Calu3 (cell line): ENCODE data around the gene DHX15. TPM values are rescaled to one million over a fixed set of nuclear protein-coding genes. Genes with fewer than 3 reads are reported as not detected.
A peak's percentile ranks its signal among the peaks of the same experiment; 100 is the strongest.

Experiments used
- BruUV-seq: library from RNA; stranded (reverse); fragments of 400-500 nt; replicated peaks from 2 replicates; lab custom pipeline; 2021; lab: Mats Ljungman, UMichigan
- CTCF ChIA-PET: fragments of 300-600 bp; sonication (Branson Sonifier 250); formaldehyde crosslinking; loops from one replicate; lab custom pipeline; 2022; ENCODE audit warnings: antibody characterized with exemption; lab: Charles Lee
- DNase-seq: peaks from one replicate; pipeline ENCODE4 v3.0.0; 2022
- H3K27ac Mint-ChIP-seq: one replicate; pipeline ENCODE4 v1.8.0; 2022; ENCODE audit warnings: mixed read lengths; ENCODE audit not compliant: unreplicated experiment
- H3K27me3 Mint-ChIP-seq: one replicate; pipeline ENCODE4 v1.8.0; 2022; ENCODE audit warnings: mixed read lengths; ENCODE audit not compliant: unreplicated experiment
- H3K36me3 Mint-ChIP-seq: one replicate; pipeline ENCODE4 v1.8.0; 2022; ENCODE audit warnings: mild to moderate bottlenecking, moderate library complexity, mixed read lengths; ENCODE audit not compliant: insufficient read depth, unreplicated experiment
- H3K4me1 Mint-ChIP-seq: one replicate; pipeline ENCODE4 v1.8.0; 2022; ENCODE audit warnings: mild to moderate bottlenecking, low read depth, mixed read lengths; ENCODE audit not compliant: unreplicated experiment
- H3K4me3 Mint-ChIP-seq: one replicate; pipeline ENCODE4 v1.8.0; 2022; ENCODE audit warnings: mild to moderate bottlenecking, low read depth, moderate library complexity, mixed read lengths; ENCODE audit not compliant: unreplicated experiment
- H3K9me3 Mint-ChIP-seq: one replicate; pipeline ENCODE4 v1.8.0; 2022; ENCODE audit warnings: low read depth, mixed read lengths; ENCODE audit not compliant: unreplicated experiment
- CTCF ChIP-seq: fragments of 200-600 bp; IDR thresholded peaks from one replicate; pipeline ENCODE4 v1.8.0; 2022; ENCODE audit warnings: antibody characterized with exemption; ENCODE audit not compliant: unreplicated experiment
- intact Hi-C: fragments of 100-400 bp; cut with micrococcal nuclease; formaldehyde crosslinking; loops from one replicate; pipeline ENCODE4 v1.10.0; 2022; ENCODE audit not compliant: unreplicated experiment
- total RNA-seq: library from RNA; stranded (reverse); gene quantifications from 2 replicates; pipeline ENCODE4 v1.2.3, GENCODE V29; 2022

The DHX15 gene
- total RNA-seq, 1 experiment from 2014 or later = 169 TPM

GRCh38 chr4:24570172-24570571 lies 14.2 kb downstream of the DHX15 start:
- CTCF ChIA-PET = no interaction called here
- no TSS peak for BruUV-seq
- Mint-ChIP-seq H3K27ac (no peak overlapping the region), H3K9me3 (no peaks in the 10 kb centered on the region), H3K4me1 (peaks cover 57% of the 10 kb centered on the region), H3K27me3 (no peaks in the 10 kb centered on the region), H3K36me3 (peaks cover 75% of the 10 kb centered on the region), H3K4me3 (no peak overlapping the region)
- DNase-seq = no peak
- TF ChIP-seq CTCF = no peak
- intact Hi-C loops = loop anchor here (5.0 to 10.0 kb wide), 2 partner anchors 33 to 405 kb away; no protein-coding TSS in a partner anchor

DNA sequence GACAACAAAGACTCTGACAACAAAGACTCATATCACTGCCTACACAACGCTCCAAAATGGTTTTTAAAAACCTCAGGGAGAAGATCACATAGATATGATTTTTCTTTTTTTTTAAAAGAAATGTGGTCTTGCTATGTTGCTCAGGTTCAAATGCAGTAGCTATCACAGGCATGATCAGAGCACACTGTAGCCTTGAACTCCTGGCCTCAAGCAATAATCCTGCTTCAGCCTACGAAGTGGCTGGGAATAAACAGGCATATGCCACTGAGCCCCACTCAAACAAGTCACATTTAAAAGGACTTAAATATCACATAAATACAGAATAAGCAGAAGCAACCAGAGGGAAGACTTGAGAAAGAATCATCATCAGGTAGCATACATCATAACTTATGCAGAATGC lies 14.7 kb downstream of the DHX15 start:
- CTCF ChIA-PET = interaction anchor here (0.7 kb wide), 2 partner anchors 15 to 25 kb away, joined by 3 to 7 read pairs; partner anchors contain the start of gene DHX15
- no peaks in the 10 kb centered on the region for H3K9me3 Mint-ChIP-seq
- peaks cover 58% of the 10 kb centered on the region for H3K4me1 Mint-ChIP-seq
- intact Hi-C loops = loop anchor here (5.0 to 10.0 kb wide), 2 partner anchors 32 to 405 kb away; no protein-coding TSS in a partner anchor
- no peak overlapping the region for H3K4me3 Mint-ChIP-seq
- no peak overlapping the region for H3K27ac Mint-ChIP-seq
- H3K27me3 Mint-ChIP-seq = no peaks in the 10 kb centered on the region
- peaks cover 70% of the 10 kb centered on the region for H3K36me3 Mint-ChIP-seq
- no peak for DNase-seq
- BruUV-seq = no TSS peak
- no peak for TF ChIP-seq CTCF

DNA sequence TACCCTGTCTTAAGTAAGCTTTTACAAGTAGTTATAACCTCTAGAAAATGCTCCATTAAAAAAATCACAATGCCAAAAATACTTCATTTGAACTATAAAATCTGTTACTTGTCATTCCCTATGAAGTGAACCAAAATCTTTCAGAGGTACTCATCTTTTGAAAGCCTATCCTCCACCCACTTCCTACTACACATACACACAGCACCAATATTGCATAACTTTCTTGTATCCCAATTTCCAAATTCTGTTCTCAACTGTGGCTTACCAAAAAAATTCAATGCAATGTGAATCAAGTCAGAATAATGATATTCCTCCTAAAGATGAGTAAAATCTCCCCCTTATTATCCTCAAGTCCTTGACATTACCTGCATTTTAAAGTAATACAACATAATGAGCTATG lies 15.9 kb downstream of the DHX15 start:
- no peak overlapping the region for H3K4me3 Mint-ChIP-seq
- no peak for DNase-seq

DNA sequence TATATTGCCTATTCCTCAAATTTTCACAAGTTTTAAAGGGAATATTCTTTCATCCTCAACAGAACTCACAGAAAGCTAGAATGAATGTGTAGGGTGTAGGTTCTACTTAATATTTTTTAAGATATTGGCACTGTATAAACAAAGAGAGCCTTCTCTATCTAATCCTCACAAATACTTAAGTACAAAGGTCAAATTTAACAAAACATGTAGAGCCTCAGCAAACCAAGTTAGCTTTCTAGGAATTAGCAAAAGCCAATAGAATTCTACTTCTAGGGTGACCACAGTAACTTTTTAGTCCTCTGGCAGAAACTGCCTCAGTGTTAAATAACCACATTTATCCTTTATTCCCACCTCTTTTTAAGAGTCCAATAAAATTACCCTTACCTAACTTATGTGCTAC lies 19.3 kb downstream of the DHX15 start:
- CTCF ChIA-PET = interaction anchor here (1.7 kb wide), 1 partner anchor 228 kb away, joined by 3 read pairs; no protein-coding TSS in a partner anchor
- Mint-ChIP-seq H3K36me3 (peaks cover 28% of the 10 kb centered on the region), H3K9me3 (no peaks in the 10 kb centered on the region), H3K4me3 (peak overlapping the region; percentile 37), H3K27ac (no peak overlapping the region), H3K27me3 (no peaks in the 10 kb centered on the region), H3K4me1 (peaks cover 26% of the 10 kb centered on the region)
- BruUV-seq = no TSS peak
- no peak for DNase-seq
- no peak for TF ChIP-seq CTCF
- intact Hi-C loops = no loop called here

More for the DNA sequence above, 15.9 kb downstream of the DHX15 start:
- Mint-ChIP-seq H3K4me1 (peaks cover 46% of the 10 kb centered on the region), H3K9me3 (no peaks in the 10 kb centered on the region), H3K36me3 (peaks cover 58% of the 10 kb centered on the region), H3K27me3 (no peaks in the 10 kb centered on the region), H3K27ac (no peak overlapping the region)
- CTCF ChIA-PET = no interaction called here
- BruUV-seq = no TSS peak
- no peak for TF ChIP-seq CTCF
- intact Hi-C loops = no loop called here
